DMS79 treated with DMSO at 0.1 percent for 48 hours (cell line): ENCODE results near the gene CDC42BPG.
A peak's percentile ranks its signal among the peaks of the same experiment; 100 is the strongest.

ENCODE experiments used
- DNase-seq: peaks from one replicate; lab custom pipeline; 2025; lab: John Stamatoyannopoulos, UW

CDC42BPG gene, protein sequence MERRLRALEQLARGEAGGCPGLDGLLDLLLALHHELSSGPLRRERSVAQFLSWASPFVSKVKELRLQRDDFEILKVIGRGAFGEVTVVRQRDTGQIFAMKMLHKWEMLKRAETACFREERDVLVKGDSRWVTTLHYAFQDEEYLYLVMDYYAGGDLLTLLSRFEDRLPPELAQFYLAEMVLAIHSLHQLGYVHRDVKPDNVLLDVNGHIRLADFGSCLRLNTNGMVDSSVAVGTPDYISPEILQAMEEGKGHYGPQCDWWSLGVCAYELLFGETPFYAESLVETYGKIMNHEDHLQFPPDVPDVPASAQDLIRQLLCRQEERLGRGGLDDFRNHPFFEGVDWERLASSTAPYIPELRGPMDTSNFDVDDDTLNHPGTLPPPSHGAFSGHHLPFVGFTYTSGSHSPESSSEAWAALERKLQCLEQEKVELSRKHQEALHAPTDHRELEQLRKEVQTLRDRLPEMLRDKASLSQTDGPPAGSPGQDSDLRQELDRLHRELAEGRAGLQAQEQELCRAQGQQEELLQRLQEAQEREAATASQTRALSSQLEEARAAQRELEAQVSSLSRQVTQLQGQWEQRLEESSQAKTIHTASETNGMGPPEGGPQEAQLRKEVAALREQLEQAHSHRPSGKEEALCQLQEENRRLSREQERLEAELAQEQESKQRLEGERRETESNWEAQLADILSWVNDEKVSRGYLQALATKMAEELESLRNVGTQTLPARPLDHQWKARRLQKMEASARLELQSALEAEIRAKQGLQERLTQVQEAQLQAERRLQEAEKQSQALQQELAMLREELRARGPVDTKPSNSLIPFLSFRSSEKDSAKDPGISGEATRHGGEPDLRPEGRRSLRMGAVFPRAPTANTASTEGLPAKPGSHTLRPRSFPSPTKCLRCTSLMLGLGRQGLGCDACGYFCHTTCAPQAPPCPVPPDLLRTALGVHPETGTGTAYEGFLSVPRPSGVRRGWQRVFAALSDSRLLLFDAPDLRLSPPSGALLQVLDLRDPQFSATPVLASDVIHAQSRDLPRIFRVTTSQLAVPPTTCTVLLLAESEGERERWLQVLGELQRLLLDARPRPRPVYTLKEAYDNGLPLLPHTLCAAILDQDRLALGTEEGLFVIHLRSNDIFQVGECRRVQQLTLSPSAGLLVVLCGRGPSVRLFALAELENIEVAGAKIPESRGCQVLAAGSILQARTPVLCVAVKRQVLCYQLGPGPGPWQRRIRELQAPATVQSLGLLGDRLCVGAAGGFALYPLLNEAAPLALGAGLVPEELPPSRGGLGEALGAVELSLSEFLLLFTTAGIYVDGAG (N-terminal part only)

DNA sequence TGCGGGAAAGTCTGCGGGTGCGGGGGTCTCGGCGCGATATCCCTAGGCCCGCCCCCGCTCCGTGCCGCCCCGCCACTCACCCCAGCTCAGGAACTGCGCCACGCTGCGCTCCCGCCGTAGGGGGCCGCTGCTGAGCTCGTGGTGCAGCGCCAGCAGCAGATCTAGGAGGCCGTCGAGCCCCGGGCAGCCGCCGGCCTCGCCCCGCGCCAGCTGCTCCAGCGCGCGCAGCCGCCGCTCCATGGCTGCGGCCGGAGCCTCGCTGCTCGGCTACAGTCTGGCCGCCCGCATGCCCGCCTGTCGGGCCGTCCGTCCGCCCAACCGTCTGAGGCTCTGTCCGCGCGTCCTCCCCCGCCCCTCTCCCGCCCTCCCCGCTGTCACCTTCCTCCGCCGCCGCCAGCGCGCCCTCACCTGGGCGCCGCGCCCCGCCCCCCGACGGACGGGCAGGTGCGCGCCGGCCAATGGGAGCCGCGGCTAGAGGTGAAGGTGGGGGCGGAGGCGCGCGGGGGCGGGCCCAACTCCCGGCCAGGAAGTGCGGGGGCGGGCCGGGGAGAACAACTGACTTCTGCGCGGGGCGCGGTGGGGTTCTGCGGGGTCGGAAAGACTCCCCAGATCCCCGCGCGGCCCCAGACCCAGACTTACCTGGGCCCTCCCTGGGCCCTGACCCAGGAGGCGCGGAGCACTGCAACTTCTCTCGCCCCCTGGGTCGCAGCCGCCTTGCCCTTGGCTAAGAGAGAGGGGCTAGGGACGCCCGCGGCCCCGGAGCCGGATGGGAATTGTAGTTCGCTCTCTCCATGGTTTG lies at the start of gene CDC42BPG:
Gene CDC42BPG, minus strand, starts transcription at position 324 of the 799 bp plus-strand sequence. Its CDS starts 84 bp downstream, at position 240.
- peak; percentile 82 for DNase-seq

DNA sequence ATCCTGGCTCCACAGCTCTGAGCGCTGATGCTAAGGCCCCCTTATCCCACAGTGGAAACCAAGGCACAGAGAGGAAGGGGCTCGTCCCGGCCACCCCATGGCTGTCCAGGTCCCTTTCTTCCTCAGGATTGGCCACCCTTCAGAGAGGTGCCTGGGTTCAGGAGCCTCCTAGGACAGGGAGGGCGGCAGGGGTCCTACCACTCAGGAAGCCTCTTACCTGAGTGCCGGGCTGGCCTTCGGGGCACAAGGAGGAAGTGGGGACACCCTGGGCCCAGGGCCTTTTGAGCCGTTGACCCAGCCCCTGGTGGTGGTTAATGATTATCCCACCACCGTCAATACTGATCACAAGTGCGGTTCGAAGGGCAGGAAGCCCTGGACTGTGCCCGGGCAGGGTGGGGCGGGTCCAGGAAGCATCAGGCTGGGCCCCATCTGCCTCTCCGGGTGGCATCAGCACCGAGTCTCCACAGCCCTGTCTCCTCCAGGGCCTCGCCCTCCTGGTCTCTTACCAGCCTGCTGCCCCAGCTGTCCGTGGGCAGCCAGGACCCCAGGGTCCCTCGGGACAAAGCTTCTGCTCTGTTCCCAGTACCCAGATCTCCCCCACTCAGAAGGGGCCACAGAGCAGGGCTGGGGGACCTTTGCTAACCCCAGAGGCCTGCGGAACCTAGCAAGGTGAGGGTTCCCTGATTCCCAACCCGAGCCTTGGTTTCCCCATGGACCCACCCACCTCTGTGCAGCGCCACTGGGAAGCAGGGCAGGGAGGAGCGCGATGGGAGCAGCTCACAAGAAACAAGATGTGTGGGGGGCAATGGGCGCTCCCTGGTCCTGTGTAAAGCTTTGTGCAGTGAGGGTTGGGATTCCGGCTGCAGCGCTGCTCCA lies 49.0 kb upstream of the CDC42BPG start:
- no peak for DNase-seq

DNA sequence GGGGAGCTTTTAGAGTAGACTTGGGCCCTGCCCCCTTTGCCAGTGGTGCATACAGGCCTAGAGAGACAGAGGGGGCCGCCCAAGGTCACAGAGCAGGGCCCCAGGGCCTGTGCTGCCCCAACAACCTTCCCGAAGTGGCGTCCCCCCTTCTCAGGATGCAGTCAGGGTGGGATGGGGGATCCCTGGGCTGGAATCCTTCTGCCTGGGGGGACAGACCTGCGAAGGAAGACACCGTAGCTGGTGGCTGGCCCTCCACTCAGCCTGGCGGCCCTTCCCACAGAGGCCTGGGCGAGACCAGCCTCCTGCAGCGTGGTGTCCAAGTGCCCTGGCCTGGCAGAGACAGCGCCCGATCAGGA lies 48.4 kb upstream of the CDC42BPG start:
- DNase-seq: no peak

DNA sequence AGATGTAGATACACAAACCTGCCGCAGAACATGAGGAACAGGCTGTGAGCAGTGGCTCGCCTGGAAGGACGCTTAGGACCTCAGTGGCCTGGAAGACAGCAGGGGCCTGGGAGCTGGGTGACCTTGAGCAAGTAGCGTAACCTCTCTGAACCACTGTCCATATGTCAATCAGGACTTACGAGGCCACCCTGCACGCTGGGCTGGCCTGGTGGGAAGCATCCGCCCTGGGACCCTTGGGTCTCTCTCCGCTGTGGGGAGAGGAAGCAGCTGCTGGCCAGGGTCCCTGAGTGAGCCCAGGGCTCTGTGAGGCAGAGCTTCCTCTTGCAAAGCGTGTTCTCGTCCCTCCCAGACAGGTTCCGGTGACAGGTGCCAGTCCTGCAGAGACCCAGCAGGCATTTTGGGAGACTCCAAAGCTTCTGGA lies 48.0 kb upstream of the CDC42BPG start:
- no peak for DNase-seq

DNA sequence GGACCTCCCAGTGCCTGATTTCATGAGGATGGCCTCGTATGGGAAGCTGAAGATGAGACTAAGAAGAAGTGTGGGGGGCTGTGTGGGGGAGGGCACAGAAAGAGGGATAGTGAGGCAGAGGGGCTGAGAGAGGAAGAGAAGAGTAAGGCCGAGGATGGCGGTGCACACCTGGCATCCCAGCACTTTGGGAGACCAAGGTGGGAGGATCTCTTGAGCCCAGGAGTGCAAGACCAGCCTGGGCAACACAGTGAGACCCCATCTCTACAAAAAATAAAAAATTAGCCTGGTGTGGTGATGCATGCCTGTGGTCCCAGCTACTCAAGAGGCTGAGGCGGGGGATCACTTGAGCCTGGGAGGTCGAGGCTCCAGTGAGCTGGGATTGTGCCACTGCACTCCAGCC lies 47.4 kb upstream of the CDC42BPG start:
- no peak for DNase-seq

DNA sequence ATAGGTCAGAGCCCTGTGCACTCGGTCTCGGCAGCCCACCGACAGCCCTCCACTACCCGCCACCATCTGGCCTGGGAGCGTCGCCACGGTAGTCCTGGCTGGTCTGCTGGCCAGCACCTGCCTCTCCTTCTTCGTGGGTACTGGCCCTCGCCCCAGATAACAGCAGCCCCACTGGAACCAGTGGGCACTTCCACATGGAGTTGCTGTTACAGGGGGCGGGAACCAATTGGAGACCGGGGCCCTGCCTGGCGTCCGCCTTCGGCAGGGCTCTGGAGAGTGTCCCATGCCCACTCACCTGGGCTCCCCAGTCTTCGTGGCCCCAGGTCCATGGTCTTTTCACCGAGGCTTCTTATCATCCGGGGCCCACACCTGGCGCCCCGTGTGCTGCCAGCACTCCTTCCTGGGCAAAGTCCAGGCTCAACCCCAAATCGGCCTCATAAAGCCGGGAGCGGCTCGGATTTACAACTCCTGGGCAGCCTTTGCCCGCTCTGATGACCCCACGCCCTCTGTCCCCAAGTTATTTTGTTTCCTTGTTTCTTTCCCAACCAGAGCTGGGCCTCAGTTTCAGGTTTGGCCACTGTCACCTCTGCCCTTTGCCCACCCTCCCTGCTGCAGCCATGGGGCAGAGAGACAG lies 46.9 kb upstream of the CDC42BPG start:
- no peak for DNase-seq

DNA sequence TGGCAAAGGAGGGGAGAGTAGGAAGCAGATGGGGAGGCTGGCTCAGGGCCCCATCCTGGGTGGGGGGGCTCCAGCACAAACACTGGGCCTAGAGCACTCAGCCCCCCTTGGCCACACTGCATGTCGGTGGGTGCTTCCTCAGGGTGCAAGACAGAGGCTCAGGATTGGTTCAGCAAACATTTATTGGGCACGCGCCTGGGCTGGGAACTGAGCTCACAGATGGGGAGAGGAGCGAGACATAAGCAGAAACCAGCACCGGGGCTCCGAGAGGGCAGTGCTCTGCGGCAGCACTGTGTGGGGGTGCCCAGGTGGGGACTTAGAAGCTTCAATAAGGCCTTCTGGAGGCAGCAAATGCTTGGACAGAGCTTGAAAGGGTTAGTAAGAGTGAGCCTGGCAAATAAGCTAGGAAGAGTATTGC lies 46.1 kb upstream of the CDC42BPG start:
- DNase-seq: no peak

DNA sequence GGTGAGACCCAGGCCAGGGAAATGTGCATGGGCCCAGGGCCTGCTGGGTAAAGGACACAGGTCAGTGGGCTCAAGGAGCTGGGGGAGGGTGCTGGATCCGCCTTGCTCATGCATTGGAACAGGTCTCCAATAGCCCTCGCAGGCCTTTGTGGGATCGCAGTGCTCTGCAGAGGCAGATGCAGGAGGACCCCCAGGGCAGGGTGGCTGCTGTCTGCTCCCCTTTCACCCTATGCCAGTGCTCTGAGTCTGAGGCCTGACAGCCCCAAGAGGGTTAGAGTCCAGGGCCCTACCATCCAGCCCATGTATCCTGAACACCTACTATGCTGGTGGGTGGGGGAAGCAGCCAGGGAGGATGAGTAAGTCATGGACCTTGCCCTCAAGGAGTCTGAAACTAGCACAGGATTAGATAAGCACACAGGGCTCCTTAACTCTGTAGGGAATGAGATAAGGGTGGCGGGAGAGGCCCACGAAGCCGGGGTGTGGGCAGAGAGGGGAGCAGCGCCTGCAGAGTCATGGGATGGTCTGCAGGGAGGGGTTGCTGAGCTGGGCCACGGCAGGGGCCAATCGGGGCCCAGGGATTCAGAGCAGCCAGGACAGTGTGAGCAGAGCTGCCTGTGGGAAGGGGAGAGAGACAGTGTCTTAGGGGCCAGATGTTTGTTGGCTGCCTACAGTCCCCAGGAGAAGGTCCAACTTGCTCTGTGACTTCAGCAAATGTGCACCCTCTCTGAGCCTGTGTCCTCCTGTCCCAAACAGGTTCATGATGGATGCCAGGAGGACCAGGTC lies 44.5 kb upstream of the CDC42BPG start:
- no peak for DNase-seq

DNA sequence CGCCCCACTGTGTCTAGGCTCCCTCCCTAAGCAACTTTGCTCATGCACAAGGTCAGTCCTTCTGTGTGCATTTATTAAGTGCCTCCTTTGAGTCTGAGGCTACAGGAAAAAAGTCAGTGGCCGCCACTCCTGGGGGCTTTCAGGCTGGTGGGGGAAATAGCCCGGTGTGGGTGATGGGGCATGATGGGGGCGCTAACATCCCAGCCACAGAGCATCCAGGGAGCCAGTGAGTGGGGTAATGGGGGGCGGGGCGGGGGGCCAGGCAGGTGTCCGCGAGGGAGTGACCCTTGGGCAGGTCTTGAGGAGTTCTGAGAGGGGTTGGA lies 43.9 kb upstream of the CDC42BPG start:
- DNase-seq: no peak

DNA sequence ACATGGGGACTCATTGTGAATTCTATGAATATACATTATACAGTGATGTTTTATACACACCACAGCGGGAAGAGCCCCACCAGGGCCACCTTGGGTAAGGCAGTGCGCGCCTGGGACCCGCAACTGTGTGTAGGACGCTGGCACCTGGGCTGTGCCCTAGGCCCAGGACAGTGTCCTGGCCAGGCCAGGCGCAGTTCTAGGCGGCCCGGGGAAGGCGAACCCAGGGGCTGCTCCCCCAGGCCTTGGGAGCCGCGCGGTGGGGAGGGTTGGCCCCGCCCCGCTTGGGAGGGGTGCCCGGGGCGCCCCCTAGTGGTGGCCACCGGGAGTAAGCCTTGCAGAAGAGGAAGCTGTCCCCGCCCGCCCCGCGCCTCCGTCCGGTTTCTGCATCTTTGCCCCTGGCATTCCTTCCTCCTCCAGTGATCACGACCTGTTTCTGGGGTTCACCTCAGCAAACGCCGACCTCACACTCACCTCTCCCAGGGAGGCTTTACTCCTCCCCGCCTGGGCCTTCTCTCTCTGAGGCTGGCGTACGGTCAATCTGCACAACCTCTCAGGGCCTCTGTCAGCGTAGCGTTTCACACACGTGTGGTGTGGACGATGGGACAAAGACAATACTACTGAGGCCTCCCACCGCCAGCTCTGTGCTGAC lies 43.4 kb upstream of the CDC42BPG start:
- DNase-seq: no peak

DNA sequence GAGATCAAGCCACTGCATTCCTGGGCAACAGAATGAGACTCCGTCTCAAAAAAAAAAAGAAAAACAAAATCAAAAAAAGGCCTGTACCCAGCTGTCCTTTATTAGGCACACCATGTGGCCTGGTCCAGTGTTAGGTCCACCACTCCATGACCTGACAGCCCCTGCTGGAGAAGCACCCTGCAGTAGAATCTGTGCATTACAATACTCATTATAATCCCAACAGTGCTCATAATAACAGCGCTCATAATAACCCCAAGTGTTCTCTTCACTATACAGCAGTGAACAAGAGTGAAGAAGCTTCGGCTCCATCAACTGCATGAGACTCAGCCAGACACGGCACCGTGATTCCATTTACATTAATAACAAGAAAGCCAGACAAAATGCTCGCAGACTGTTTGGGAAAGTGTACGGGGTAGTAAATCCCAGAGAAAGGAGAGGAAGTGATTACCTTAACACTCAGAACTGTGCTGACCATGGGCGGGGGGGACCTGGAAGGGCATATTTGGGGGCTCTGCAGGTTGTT lies 42.8 kb upstream of the CDC42BPG start:
- DNase-seq: no peak

DNA sequence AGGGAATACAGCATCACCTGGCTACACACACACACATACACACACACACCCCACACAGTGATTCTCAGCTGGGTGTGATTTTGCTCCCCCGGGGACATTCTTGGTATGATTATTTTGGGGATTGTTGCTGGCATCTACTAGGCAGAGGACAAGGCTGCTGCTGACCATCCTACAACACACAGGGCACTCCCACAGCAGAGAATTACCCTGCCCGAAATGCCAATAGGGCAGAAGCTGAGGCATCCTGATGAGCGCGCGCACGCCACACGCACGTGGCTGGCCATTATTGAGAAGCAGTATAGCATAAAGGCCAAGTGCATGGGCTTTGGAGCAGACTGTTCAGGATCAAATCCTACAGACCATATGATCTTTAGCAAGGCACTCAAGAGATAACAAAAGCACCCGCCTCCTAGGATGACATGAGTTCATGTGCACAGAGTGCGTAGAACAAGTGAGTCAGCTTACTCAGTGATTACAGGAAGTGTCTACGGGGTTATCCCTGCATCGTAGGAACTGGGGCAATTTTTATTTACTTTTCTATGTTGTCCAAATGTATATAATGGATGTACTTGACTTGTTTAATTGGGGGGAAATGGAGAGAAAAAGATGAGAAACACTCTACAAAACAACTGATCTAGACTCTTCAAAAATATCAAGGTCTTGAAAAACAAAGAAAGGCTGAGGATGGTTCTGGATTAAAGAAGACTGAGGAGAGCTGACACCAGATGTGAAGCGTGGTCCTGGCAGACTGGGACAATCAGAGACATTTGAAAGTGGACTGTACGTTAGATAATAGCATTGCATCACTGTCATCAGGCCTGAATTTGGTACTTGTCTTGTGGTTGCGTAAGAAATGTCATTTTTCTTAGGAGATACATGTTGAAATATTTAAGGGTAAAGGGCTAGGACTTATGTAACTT lies 41.2 kb upstream of the CDC42BPG start:
- no peak for DNase-seq

DNA sequence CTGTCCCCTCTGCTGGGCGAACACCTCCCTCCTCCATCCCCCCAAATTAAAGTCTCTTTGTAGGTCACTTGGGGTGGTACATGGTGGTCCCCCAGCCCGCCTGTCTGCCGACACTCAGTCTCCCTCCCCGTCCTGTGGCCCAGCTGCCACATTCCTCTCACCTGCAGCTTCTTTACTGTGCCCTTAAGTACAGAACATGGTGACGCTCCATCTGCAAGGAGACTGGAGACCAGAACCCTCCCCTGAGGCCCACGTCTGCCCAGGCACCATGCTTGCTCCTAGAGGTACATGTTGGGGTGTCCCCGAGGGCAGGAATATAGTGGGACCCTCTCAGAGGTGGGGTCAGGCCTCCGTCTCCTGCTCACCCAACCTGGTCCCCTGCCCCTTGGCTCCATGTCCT lies 39.6 kb upstream of the CDC42BPG start:
- no peak for DNase-seq

DNA sequence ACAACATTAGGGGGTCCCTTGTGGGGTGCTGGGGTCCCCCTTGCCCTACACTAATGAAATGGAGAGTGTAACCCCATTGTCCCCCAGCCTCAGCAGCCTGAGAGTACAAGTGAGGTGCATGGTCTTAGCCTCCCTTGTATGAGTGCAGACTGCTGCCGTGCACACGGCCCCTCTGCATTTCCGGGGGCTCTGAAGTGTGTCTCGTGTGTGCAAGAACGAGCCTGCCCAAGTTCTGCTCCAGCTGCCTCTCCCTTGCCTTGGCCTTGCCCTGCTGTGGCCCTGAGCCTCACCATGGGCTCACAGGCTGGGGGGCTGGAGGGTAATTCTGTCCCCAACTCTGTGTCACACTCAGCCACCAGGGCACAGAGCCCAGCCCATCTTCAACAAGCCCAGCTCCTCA lies 39.1 kb upstream of the CDC42BPG start:
- no peak for DNase-seq

DNA sequence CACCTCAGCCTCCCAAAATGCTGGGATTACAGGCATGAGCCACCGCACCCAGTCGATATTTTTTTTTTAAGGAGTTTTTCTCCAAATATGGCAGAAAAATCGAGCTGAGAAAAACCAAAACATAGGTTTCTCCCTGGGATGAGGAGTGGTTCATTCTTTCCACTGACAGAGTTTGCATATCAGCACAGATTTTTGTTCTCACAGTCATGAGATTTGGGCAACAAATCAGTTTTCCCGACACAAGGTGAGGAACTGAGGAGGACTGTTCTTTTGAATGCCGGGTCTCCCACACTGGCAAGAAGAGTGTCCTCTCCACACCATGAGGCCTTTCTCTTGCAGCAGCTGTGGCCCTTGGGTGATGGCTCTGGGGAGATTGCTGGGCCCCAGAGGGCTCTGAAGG lies 37.8 kb upstream of the CDC42BPG start:
- no peak for DNase-seq

DNA sequence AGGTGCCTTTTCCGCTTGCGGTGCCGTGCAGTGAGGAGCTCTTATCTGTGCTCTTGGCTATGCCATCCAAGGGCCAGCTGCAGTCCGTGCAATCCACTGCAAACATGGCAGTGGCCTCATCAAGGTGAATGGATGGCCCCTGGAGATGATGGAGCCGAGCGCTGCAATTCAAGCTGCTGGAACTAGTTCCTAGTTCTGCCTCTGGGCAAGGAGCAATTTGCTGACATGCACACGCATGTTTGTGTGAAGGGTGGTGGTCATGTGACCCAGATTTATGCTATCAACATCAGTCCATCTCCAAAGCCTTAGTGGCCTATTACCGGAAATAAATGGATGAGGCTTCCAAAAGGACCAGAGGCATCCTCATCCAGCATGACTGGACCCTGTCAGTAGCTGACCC lies 37.0 kb upstream of the CDC42BPG start:
- peak; percentile 15 for DNase-seq

DNA sequence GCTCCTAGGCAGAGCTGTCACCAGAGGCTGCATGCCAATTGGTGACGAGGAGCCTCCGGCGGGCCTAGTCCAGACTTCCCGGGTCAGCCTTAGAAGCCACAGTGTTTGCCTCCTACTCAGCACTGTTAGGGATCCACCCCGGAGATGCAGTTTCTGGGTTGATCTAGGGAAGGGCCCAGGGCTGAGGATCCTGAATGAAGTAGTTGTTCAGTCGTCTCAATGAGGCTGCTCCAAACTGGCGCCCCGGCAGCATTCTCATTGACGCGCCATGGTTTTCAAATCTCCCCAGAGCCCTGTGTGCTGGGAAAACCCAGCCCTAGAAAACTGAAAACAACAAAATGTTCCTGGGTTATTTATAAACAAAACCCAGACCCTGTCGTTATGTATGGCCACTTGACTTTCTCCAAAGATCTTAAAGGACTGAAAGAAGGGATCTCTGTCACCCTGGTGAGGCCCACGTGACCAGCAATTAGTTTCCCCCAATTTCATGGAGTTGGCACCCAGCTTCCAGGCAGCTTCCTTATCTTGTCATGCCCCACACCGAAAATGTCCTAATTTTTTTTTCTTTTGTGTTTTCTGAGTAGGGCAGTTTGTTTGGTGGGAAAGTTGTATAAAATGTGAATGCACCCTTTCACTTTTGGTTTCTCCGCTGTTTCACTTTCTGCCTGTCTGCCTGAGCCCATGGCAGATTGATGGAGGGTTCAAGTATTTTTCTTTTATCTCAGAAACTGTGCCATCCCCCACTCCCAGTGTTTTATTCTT lies 36.0 kb upstream of the CDC42BPG start:
- no peak for DNase-seq
